Hippocampal formation (tissue), 2 donors: ENCODE data around the gene NFKB2.

ENCODE experiments used
- DNase-seq, 2 donors: peaks; one replicate each; lab custom pipeline; 2025; lab: John Stamatoyannopoulos, UW

NFKB2 gene

DNA sequence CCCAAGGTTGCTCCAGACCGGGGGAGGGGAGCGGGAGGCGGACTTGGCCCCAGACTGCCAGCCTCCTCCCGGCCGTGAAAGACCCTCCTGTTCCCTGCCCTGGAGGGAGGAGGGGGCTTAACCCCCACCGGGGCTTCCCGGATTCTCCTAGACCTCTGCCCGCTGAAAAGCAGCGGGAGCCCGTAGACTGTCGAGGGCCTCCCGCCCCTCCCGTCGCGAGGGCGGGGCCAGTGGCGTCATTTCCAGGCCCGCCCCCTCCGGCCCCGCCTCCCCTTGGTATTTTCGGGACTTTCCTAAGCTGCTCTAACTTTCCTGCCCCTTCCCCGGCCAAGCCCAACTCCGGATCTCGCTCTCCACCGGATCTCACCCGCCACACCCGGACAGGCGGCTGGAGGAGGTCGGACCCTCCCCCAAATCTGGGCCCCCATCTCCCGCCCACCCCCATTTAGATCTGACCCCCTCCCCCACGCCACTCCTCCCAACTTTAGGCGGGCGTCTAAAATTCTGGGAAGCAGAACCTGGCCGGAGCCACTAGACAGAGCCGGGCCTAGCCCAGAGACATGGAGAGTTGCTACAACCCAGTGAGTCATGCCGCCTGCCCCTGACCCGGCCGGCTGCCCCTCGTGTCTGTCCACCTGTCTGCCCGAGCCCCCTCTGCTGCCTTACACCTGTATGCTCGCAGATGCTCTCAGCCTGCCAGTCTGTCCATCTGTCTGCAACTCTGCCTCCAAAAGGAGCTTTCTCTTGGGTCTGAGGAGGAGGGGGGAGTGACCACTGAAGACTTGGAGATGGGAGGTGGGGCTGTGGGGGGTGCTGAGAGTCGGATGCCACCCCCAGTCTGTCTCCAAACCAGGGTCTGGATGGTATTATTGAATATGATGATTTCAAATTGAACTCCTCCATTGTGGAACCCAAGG lies at the start of gene NFKB2:
NFKB2 (plus strand) TSS at position 306 of the 917 bp plus-strand sequence; CDS start at position 561, 255 bp downstream.
- peak; percentile 65 to 77 for DNase-seq

DNA sequence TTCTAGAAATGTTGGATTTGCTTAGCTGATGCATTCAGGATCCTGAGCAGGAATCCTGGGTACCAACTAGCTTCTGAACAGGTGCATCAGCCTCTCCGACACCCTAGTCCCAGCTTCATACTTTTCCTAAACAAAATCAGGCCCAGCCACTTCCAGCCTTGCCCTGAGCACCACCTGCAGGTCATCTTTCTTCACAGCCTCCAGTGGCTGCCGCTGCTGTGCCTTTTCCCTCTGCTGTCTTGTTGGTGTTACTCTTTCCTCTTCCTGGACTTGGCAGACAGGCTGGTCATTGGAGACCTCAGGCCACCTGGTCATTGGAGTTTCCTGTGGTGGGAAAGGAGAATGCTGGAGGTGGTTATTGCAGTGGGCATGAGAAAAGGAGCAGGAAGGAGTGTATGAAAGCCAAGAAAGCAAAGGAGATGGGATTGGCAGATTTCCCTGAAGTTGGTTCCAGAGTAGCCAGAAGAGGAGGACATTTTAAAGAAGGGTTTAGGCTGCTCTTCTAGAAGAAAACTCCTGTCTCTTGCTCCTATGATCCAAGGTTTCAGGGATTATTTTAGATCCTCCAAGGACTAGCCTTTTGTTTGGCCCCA lies 48.2 kb upstream of the NFKB2 start:
- no peak for DNase-seq

DNA sequence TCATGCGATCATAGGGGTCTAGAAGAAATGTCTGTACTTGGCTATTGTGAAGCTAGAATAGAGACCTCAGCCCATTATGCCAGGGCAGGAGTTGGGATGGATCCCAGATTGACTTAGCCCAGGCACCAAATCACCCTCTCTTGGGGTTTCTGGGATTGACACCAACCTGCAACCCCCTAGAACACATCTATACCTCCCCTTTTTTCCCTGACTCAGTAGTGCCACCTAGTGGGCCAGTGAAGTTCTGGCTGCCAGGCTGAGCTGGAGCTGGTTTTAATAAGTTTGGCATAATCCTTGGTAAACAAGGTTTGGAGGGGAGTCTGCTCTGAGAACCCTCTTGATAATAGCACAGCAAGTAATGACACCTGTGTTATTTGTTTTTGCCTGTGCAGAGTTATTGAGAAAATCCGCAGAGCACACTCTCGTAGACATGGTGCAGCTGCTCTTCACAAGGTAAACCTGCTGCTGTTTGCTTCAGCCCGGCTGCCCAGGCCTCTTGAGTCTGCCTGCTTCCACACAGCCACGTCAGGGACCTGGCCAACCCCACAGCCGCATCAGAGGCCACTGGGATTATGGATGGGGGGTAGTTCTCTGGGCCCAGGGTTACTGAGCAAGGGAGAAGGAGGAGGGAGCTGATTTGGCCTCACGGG lies 43.3 kb upstream of the NFKB2 start:
- DNase-seq: peak in 1 of 2 donors; percentile 16

DNA sequence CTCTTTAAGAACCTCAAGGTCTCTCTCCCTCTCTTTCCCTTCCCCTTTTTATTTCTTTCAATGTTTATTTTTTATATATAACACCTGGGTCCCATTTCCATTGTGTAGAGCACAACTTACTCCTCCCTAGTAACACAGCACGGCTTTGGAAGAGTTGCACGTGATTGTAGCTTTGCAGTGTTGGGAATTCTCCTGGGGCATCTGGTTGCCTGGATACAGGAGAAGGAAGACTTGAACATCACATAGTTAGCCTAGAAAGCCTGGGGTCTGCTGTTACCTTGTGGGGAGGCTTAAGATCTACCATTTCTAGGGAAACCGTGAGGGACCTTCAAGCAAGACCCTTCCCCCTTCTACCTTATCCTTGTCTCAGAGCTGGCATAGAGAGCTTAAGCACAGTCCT lies 41.1 kb upstream of the NFKB2 start:
- DNase-seq: no peak

DNA sequence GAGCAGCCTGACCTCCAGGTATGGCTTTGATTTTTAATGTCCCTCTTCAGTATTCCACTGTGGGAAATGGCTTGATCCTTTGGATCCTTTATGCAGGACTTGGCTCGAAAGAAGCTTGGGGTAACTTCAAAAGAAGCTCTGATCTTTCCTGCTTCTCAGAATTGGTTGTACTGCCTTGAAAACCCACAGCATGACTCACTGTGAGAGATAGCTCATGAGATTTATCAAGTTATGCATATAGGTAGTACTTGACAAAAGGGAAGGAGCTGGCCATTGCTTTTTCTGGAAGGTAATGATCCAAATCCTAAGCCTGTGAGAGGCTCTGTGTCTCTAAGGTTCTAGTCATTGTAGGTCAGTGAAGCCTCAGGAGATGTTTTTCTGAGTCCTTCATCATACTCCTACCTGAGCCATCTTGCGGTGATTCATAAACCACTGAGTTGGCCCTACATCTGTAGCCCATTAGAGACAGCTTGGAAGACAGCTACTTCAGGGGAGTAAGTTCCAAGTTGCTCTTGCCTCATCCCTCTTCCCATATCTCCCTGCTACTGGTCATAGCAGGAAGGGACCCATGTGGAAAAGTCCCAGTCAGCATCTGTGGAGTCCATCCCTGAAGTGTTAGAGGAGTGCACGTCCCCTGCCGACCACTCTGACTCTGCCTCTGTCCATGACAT lies 36.7 kb upstream of the NFKB2 start:
- DNase-seq: no peak

DNA sequence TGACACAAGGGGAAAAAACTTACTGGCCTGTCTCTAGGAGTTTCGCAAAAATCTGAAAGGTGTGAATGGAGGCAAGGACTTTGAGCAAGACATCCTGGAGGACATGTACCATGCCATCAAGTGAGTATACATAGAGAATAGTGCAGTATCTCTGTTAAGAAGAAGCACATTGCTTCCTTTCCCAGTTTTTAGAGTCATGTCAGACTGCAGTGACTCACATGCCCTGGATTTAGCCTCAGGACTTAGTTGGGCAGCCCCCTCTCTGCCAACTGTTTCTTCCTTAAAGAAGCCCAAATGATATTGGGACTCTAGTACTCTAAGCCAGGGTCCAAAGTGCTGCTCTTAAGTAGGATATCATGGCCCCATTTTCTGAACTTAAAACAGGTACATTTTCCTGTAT lies 28.1 kb upstream of the NFKB2 start:
- no peak for DNase-seq

DNA sequence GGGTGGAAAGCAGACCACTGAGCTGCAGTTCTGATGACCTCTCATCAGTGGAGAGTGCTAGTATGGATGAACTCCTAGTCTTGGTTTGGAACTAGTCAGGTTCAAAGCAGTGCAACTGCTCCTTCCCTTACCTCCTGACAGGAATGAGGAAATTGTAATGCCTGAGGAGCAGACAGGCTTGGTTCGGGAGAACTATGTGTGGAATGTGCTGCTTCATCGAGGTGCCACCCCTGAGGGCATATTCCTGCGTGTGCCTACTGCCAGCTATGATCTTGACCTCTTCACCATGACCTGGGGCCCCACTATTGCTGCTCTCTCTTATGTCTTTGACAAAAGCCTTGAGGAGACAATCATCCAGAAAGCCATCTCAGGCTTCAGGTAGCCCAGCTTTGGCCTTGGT lies 27.4 kb upstream of the NFKB2 start:
- no peak for DNase-seq

DNA sequence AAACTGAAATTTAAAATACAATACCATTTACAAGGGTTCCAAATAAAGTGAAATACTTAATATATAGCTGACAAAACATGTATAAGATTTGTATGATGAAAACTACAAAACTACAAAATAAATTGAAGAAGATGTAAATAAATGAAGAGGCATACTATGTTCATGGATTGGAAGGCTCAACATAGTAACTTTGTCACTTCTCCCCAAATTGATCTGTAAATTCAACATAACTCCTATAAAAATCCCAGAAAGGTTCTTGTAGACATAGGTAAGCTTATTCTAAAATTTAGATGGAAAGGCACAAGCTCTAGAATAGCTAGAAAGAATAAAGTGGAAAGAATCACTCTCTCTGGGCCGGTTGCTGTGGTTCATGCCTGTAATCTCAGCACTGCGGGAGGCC lies 24.2 kb upstream of the NFKB2 start:
- no peak for DNase-seq

DNA sequence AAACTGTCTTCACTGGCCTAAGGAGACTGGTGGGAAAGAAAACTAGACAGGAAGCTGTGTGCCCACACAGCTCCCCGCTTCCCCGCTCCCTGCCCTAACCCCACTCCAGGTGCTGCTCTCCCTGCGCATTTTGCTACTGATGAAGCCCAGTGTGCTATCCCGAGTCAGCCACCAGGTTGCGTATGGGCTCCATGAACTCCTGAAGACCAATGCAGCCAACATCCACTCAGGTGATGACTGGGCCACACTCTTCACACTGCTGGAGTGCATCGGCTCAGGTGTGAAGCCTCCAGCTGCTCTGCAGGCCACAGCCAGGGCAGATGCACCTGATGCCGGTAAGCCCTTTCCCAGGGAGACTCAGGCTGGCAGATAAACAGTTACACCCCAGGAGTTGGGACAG lies 20.3 kb upstream of the NFKB2 start:
- no peak for DNase-seq

DNA sequence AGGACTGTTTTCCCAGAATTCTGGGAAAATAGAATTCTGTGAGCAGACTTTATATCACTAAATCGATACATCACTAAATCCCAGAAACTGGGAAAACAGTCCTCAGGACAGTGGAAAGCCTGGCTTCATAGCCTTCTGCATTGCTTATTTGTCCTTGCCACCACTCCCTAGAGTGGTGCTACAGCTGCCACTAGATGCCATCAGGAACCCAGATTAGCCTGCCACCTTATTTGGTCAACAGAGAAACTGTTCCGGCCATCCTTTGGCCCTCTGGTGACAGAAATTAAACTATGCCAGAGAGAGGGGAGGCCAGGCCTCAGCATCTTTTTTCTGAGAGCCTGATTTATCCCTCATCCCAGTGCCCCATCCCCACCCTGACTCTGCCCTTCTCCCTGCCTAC lies 19.6 kb upstream of the NFKB2 start:
- no peak for DNase-seq

DNA sequence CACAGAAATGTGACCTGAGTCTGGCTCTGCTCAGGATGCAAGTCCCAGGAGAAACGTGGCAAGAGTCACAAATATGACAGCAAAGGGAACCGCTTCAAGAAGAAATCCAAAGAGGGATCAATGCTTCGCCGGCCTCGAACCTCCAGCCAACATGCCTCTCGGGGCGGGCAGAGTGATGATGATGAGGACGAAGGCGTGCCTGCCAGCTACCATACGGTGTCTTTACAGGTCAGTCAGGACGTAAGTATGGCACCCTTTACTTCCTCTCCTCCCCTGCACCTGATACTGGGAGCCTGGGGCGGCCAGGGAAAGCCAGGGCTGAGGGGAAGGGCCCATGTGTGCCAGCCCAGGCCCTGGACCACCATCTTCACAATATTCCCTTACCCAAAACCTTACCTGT lies 18.6 kb upstream of the NFKB2 start:
- DNase-seq: no peak

DNA sequence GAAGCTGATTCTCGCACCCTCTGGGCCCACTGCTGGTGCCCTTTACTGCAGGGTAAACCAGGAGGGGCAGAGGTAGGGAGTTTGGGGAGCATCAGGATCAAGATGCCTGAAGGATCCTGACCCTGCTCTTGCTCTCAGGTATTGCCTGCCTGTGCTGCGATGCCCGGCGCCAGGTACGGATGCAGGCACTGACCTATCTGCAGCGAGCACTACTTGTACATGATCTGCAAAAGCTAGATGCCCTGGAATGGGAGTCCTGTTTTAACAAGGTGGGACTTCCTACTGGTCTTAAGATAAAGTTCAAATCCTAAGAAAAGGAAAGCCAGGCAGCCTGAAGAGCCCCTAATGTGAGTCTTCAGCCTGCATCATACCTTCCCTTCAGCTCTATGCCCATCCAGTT lies 16.1 kb upstream of the NFKB2 start:
- DNase-seq: no peak

DNA sequence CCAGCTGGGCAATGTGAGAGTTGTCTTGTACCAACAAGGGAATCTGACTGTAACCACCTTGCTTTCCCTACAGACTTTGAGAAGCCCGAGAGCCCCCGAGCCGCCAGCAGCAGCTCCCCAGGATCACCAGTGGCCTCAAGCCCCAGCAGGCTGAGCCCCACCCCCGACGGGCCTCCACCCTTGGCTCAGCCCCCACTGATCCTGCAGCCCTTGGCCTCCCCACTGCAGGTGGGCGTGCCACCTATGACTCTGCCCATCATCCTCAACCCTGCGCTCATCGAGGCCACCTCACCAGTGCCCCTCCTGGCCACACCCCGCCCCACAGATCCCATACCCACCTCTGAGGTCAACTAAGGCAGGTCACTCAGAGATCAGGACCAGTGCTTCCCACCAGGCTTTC lies 13.5 kb upstream of the NFKB2 start:
- no peak for DNase-seq

DNA sequence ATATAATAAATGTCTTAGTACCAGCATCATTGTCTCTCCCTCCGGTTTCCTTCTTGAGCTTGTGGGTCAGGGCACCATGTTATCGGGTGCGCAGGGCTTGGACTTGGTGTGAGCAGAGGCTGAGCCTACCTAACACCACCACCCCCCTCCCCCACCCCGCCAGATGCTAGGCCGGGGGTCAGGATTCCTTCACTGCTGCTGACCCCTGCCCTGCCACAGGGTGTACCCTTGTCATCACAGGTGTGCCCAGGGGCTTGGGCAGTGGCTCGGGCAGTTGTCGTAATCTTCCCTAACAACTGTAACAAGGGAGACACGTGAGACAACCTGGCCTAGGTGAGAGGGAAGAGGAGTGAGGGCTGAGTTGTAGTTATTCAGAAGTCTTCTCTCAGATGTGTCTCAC lies 12.6 kb upstream of the NFKB2 start:
- no peak for DNase-seq

DNA sequence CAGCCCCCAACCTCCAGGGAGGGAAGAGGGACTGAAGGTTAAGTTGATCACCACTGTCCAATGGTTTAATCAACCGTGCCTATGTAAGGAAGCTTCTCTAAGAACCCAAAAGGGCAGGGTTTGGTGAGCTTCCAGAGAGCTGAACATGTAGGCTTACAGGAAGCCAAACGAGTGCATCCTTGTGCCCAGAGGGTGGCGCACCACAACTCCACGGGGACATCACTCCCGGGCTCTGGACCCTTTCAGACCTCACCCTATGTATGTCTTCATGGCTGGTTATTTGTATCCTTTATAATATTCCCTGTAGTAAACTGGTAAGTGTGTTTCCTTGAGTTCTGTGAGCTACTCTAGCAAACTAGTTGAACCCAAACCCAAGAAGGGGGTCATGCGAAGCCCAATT lies 11.5 kb upstream of the NFKB2 start:
- no peak for DNase-seq

DNA sequence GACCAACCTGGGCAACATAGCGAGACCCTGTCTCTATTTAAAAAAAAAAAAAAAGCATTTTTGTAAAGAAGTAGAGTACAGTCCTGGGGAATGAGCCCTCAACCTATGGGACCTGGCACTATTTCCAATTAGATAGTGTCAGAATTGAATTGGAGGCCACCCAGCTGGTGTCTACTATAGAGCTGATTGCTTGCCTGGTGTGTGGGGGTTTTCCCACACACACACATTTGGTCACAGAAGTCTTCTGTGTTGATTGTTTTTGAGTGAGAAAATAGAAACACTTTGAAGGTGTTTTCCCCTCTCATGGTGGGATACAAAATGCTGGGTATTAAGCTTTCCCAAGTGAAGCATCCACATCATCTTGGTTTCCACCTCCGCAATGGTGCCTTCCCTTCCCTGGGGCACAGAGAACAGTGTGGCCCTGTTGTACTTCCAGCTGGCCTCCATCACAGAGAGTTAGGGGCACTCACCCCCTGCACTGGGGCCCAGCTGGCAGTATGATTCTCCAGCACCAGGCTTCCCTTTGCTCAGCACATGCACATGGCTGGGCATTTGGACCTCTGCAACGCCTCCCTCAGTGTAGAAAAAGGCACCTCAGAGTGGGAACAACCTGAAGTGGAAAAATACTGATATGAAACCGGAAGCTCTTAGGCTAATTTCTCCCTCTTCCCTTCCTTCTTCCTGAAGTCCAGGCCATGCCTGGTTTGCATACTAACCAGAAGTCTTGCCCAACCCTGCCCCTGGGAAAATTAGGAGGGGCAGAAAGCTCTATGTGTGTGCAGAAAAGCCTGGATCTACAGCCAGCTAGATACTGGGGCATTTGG lies 10.7 kb upstream of the NFKB2 start:
- no peak for DNase-seq

DNA sequence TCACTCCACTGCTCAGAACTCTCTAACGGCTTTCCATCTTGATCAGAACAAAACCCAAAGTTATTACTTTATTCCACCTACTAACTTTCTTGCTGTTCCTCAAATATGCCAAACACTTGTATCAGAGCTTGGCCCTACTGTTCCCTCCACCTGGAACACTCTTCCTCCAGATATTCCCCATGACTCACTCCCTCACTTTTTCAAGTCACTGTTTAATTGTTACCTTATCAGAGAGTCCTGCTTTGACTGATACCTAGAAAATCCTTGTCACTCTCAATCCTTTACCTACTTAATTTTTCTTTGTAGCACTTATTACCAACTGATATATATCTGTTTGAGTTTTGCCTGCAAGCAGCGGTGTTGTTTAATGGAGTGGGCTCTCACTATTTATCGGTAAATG lies 5.6 kb upstream of the NFKB2 start:
- DNase-seq: no peak

DNA sequence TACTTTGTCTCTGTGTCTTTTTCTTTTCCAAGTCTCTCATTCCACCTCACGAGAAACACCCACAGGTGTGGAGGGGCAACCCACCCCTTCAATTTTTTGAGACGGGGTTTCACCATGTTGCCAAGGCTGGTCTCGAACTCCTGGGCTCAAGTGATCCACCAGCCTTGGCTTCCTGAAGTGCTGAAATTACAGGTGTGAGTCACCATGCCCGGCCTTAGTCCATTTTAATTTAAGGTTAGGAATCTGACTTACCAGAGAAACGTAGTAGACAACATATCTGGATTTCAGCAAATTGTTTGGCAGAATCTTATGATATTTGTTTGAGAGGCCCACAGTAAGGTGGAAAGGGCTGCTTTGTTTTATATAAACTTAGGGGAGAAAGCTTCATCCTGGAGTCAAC lies 3.2 kb upstream of the NFKB2 start:
- DNase-seq: no peak

DNA sequence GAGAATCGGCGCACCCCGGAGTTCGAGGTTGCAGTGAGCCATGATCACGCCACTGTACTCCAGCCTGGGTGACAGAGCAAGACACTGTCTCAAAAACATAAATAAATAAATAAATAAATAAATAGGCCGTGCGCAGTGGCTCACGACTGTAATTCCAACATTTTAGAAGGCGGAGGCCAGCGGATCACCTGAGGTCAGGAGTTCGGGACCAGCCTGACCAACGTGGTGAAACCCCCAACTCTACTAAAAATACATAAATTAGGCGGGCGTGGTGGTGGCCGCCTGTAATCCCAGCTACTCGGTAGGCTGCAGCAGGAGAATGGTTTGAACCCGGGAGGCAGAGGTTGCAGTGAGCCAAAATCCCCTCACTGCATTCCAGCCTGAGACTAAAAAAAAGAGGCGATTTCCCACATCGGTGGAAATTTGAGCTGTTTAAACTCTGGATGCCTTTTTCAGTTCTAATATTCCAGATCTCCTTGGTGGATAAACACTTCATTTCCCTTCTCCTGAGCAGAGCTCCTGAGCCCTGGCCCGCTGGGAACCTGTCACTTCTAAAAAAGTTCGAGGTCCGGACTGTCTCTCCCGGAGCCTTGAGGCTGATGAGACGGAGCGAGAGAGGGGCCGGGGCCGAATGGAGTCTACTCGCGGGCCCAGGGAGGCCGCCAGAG lies 2.0 kb upstream of the NFKB2 start:
- no peak for DNase-seq

DNA sequence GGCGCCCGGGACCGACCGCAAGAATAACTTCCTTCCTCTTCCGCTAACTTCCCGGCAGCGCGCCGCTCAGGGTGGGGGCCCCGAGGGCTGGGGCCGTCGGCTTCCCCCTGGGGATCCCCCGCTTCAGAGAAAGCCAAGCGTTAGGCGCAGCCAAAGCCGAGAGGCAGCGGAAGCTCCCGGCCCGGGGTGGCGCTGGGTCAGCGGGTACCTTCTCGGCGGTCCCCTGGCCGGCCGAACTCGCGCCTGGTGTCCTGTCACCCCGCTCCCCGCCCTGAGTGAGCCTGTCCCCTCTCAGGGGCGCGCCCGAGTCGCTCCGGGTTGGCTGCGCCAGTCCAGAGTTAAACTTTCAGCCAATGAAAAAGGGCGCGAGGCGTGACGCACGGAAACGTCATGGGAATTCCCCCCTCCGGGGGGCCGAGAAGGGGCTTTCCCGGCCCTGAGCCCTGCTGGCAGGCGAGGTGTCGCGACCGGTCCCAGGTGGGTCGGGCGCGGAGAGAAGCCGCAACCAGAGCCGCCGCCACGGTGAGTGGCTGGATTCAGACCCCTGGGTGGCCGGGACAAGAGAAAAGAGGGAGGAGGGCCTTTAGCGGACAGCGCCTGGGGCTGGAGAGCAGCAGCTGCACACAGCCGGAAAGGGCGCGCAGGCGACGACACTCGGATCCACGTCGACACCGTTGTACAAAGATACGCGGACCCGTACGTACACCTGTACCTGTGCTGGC lies 1.3 kb upstream of the NFKB2 start:
- DNase-seq: peak; percentile 57 to 87
